ENCODE data around the gene OVOL3. TPM values are rescaled to one million over a fixed set of nuclear protein-coding genes. Genes with fewer than 3 reads are reported as not detected.

OVOL3 gene
- total RNA-seq, 1 experiment from 2014 or later, result 0.47 TPM

DNA sequence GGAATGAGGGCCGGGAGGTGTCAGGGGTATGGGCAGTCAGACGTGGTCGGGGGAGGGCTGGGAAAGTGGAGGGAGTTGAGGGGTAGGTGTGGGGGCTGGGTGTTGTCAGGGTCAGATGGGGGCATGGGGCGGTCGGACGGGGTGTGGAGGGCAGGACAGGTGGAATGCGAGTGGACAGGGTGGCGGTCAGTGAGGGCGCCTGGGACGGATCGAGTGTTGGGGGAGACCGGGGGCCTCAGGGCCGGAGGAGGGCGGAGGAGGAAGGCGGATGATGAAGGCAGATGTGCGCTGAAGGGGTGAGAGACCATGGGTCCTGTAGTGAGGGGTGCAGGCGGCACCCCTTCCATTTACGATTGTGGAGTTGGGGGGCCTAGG, 10.0 kb downstream of the OVOL3 start:
- Histone ChIP-seq H3K9me3 (ENCODE audit: low read depth, low read length, poor library complexity, severe bottlenecking) (no peaks in the 10 kb centered on the region), H3K27ac (ENCODE audit: low read depth, low read length, poor library complexity, severe bottlenecking) (no peak overlapping the region), H3K4me3 (ENCODE audit: low read depth, low read length, poor library complexity, severe bottlenecking) (no peak overlapping the region), H3K27me3 (replicated peaks; ENCODE audit: insufficient read depth, low read depth, low read length, poor library complexity) (no peaks in the 10 kb centered on the region), H3K36me3 (ENCODE audit: insufficient read depth, low read length, poor library complexity, severe bottlenecking) (peaks cover 14% of the 10 kb centered on the region), H3K4me1 (ENCODE audit: insufficient read depth, low read length, poor library complexity, severe bottlenecking) (peaks cover 6% of the 10 kb centered on the region)
- ChIA-PET POLR2A (ENCODE audit: low non-redundant PET) (no interaction called here), CTCF (no interaction called here)
- no TSS peak for BruUV-seq (replicated peaks)
- no peak for TF ChIP-seq EZH2 (IDR thresholded peaks at IDR 0.05; ENCODE audit: borderline replicate concordance, low read depth, low read length, poor library complexity, severe bottlenecking)
- TF ChIP-seq, protein P1, sequence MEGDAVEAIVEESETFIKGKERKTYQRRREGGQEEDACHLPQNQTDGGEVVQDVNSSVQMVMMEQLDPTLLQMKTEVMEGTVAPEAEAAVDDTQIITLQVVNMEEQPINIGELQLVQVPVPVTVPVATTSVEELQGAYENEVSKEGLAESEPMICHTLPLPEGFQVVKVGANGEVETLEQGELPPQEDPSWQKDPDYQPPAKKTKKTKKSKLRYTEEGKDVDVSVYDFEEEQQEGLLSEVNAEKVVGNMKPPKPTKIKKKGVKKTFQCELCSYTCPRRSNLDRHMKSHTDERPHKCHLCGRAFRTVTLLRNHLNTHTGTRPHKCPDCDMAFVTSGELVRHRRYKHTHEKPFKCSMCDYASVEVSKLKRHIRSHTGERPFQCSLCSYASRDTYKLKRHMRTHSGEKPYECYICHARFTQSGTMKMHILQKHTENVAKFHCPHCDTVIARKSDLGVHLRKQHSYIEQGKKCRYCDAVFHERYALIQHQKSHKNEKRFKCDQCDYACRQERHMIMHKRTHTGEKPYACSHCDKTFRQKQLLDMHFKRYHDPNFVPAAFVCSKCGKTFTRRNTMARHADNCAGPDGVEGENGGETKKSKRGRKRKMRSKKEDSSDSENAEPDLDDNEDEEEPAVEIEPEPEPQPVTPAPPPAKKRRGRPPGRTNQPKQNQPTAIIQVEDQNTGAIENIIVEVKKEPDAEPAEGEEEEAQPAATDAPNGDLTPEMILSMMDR (conservative IDR thresholded peaks at IDR 0.05; ENCODE audit: low read depth, low read length), result no peak
- DNase-seq (ENCODE audit: low spot score), result no peak
- intact Hi-C loops (cut with micrococcal nuclease; ENCODE audit: unreplicated experiment), result no loop called here

DNA sequence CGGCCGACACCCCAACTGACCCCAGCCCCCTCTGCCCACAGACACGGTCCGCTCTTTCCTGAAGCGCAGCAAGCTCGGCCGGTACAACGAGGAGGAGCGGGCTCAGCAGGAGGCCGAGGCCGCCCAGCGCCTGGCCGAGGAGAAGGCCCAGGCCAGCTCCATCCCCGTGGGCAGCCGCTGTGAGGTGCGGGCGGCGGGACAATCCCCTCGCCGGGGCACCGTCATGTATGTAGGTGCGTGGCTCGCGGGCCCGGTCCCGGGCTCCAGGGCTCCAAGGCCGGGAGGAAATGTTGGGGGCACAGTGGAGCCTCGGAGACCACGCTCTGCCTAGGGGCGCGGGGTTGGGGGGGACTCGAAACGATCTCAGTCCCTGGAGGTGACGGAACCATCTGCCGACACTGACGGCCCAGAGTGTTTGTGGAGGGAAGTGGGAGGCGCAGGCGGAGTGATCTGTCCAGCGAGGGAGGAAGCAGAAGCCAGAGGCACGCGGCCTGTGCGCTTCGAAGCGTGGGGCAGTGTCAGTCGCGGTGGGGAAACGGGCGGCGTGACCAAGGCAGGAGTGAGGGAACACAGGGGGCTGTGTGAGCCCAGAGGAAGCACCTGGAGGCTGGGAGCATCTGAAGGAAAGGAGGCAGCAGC, 10.7 kb downstream of the OVOL3 start:
- Histone ChIP-seq H3K27ac (ENCODE audit: low read depth, low read length, poor library complexity, severe bottlenecking) (no peak overlapping the region), H3K4me1 (ENCODE audit: insufficient read depth, low read length, poor library complexity, severe bottlenecking) (no peaks in the 10 kb centered on the region), H3K9me3 (ENCODE audit: low read depth, low read length, poor library complexity, severe bottlenecking) (no peaks in the 10 kb centered on the region), H3K27me3 (replicated peaks; ENCODE audit: insufficient read depth, low read depth, low read length, poor library complexity) (no peaks in the 10 kb centered on the region), H3K36me3 (ENCODE audit: insufficient read depth, low read length, poor library complexity, severe bottlenecking) (peaks cover 14% of the 10 kb centered on the region), H3K4me3 (ENCODE audit: low read depth, low read length, poor library complexity, severe bottlenecking) (no peak overlapping the region)
- BruUV-seq (replicated peaks), result no TSS peak
- DNase-seq (ENCODE audit: low spot score), result no peak
- no peak for TF ChIP-seq EZH2 (IDR thresholded peaks at IDR 0.05; ENCODE audit: borderline replicate concordance, low read depth, low read length, poor library complexity, severe bottlenecking)
- TF ChIP-seq, protein P1 (conservative IDR thresholded peaks at IDR 0.05; ENCODE audit: low read depth, low read length), result no peak
- ChIA-PET POLR2A (ENCODE audit: low non-redundant PET) (no interaction called here), CTCF (no interaction called here)
- intact Hi-C loops (cut with micrococcal nuclease; ENCODE audit: unreplicated experiment), result no loop called here

DNA sequence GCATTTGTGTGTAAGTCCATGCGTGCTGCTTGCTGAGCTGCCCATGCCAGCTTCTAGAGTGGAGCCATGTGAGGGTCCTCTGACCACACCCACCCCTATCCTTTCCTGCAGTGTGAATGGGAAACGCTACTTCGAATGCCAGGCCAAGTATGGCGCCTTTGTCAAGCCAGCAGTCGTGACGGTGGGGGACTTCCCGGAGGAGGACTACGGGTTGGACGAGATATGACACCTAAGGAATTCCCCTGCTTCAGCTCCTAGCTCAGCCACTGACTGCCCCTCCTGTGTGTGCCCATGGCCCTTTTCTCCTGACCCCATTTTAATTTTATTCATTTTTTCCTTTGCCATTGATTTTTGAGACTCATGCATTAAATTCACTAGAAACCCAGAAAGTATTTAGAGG, 14.6 kb downstream of the OVOL3 start:
- Histone ChIP-seq H3K27ac (ENCODE audit: low read depth, low read length, poor library complexity, severe bottlenecking) (no peak overlapping the region), H3K27me3 (replicated peaks; ENCODE audit: insufficient read depth, low read depth, low read length, poor library complexity) (no peaks in the 10 kb centered on the region), H3K36me3 (ENCODE audit: insufficient read depth, low read length, poor library complexity, severe bottlenecking) (peaks cover 10% of the 10 kb centered on the region), H3K9me3 (ENCODE audit: low read depth, low read length, poor library complexity, severe bottlenecking) (no peaks in the 10 kb centered on the region), H3K4me3 (ENCODE audit: low read depth, low read length, poor library complexity, severe bottlenecking) (no peak overlapping the region), H3K4me1 (ENCODE audit: insufficient read depth, low read length, poor library complexity, severe bottlenecking) (no peaks in the 10 kb centered on the region)
- CTCF ChIA-PET, result no interaction called here
- TF ChIP-seq, protein P1 (conservative IDR thresholded peaks at IDR 0.05; ENCODE audit: low read depth, low read length), result no peak
- TF ChIP-seq EZH2 (IDR thresholded peaks at IDR 0.05; ENCODE audit: borderline replicate concordance, low read depth, low read length, poor library complexity, severe bottlenecking), result no peak
- no peak for DNase-seq (ENCODE audit: low spot score)
- BruUV-seq (replicated peaks), result no TSS peak
- intact Hi-C loops (cut with micrococcal nuclease; ENCODE audit: unreplicated experiment), result no loop called here
- POLR2A ChIA-PET (ENCODE audit: low non-redundant PET), result no interaction called here

All from A673 (cell line).